ENCODE data around the gene NDRG4.

DNA sequence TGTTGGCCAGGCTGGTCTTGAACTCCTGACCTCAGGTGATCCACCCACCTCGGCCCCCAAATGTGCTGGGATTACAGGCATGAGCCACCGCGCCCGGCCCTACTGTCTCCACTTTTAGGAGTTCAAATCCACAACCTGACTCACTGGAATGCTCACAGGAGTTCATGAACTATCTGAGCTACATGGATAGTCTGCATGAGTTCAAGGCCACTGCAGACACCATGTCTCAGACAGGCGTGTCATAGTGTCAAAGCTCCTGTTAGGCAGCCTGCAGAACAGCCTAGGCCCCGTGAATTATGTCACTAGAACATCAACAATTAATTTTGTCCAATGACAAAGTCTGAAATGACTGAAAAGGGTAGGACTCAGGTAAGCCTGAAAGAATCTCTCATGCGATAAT is 38.3 kb upstream of the NDRG4 start:
- TF ChIP-seq EZH2 (IDR thresholded peaks at IDR 0.05): no peak
- no peak for TF ChIP-seq POLR2AphosphoS5 (IDR thresholded peaks at IDR 0.05; ENCODE audit: borderline replicate concordance, low read depth, low read length)
- TF ChIP-seq FOXP2 (optimal IDR thresholded peaks at IDR 0.05; ENCODE audit: control extremely low read depth, extremely low read length, insufficient read depth): no peak

Data from SK-N-MC (cell line).